ENCODE results near the gene NAV2. TPM values are rescaled to one million over a fixed set of nuclear protein-coding genes. Genes with fewer than 3 reads are reported as not detected.

The NAV2 gene
- total RNA-seq, 1 experiment from 2014 or later = 46.3 TPM

DNA sequence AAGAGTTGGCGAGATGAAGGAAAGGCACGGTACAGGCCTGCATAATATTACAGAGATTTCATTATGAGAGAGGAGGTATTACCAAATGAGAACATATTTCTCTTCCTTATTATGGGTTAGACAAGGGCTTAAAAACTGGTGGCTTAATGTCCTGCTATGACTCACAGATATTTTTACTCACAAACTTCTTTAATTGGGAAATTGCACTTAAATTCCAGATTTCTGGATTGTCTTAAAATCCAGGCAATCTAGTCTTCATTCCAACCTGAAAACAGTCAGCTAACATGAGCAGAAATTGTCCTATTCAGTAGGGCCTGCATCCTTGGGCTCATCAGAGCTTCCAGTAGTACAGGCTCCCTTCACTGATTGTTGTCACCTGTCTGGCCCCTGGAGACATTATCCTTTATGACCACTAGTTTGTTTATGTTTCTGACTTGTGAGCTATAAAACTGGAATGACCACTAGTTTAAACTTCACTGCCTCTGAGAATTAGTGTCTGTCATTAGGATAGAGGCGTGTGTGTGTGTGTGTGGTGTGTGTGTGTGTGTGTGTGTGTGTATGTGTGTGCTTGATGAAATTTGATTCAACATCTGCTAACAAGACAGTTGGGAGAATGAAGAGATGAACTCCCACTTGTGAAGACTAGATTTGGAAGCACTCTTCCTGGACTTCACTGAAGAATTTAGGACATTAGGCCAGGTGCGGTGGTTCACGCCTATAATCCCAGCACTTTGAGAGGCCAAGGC lies 422.5 kb downstream of the NAV2 start:
- no peaks in the 10 kb centered on the region for H4K20me1 ChIP-seq (ENCODE audit: control insufficient read depth, insufficient read depth, insufficient read length)
- WGBS (ENCODE audit: extremely low coverage, insufficient read length, low lambda C conversion rate) = no CpG with 5 or more reads among the region's 5 CpGs
- H3K27me3 Mint-ChIP-seq (ENCODE audit: low read depth) = peaks cover 41% of the 10 kb centered on the region

More for the DNA sequence above, 422.5 kb downstream of the NAV2 start:
- Histone ChIP-seq H3K9me3 (ENCODE audit: control insufficient read depth, low read depth, low read length) (no peaks in the 10 kb centered on the region), H2BK20ac (ENCODE audit: low read depth, low read length, poor library complexity, severe bottlenecking) (no peak overlapping the region), H3K4me1 (ENCODE audit: insufficient read depth, low read length) (no peaks in the 10 kb centered on the region), H3K79me2 (ENCODE audit: insufficient read depth, low read length) (no peaks in the 10 kb centered on the region), H3K23me2 (ENCODE audit: insufficient read length, low read depth, low read length, poor library complexity, severe bottlenecking) (peaks cover 7% of the 10 kb centered on the region), H2AK5ac (ENCODE audit: insufficient read length, low read length) (no peak overlapping the region), H2BK5ac (ENCODE audit: insufficient read length, low read length) (no peak overlapping the region), H2AFZ (ENCODE audit: low read length) (no peak overlapping the region), H3T11ph (ENCODE audit: low read length) (no peak overlapping the region), H2BK120ac (ENCODE audit: low read depth, low read length, poor library complexity, severe bottlenecking) (no peak overlapping the region), H4K91ac (ENCODE audit: insufficient read length, low read depth, low read length) (no peak overlapping the region), H2BK15ac (ENCODE audit: low read depth, low read length) (no peak overlapping the region), H3K79me1 (ENCODE audit: insufficient read depth, low read depth, low read length, poor library complexity, severe bottlenecking) (no peaks in the 10 kb centered on the region), H3K23ac (ENCODE audit: insufficient read length, low read depth, low read length) (no peak overlapping the region), H2BK12ac (ENCODE audit: insufficient read length, low read depth, low read length) (no peak overlapping the region), H3K14ac (ENCODE audit: insufficient read depth, low read length) (no peak overlapping the region), H3K4ac (ENCODE audit: low read depth, low read length) (no peak overlapping the region), H4K8ac (replicated peaks; ENCODE audit: insufficient read length, low read depth, low read length) (no peak overlapping the region), H3K56ac (ENCODE audit: insufficient read length, low read depth, low read length) (no peak overlapping the region), H3K4me2 (ENCODE audit: insufficient read depth, insufficient read length, low read length) (no peak overlapping the region), H4K5ac (ENCODE audit: insufficient read length, low read depth, low read length) (no peak overlapping the region), H3K27ac (ENCODE audit: insufficient read length, low read depth, low read length) (no peak overlapping the region), H3K9ac (ENCODE audit: extremely low read depth, insufficient read length, low read length) (no peak overlapping the region), H3K18ac (ENCODE audit: insufficient read length, low read depth, low read length) (no peak overlapping the region), H3K27me3 (ENCODE audit: insufficient read depth, low read length) (peaks cover 8% of the 10 kb centered on the region; the same call in 1 of the 2 replicates)
- Mint-ChIP-seq H3K27ac (no peak overlapping the region), H3K9me3 (no peaks in the 10 kb centered on the region), H3K4me3 (no peak overlapping the region), H3K4me1 (peaks cover 9 to 10% of the 10 kb centered on the region in 2 experiments), H3K36me3 (ENCODE audit: insufficient read depth in 1 of 3, low read depth in 3 of 3) (no peaks in the 10 kb centered on the region)
- no peak for TF ChIP-seq CTCF (conservative IDR thresholded peaks at IDR 0.05)
- no peak for DNase-seq
